ENCODE measurements around the gene OR1S1.

The OR1S1 gene

GRCh38 chr11:58254936-58255335 lies 42.4 kb downstream of the OR1S1 start:
- Mint-ChIP-seq H3K36me3 (ENCODE audit: low read depth) (no peaks in the 10 kb centered on the region), H3K4me1 (no peaks in the 10 kb centered on the region), H3K27ac (no peak overlapping the region), H3K27me3 (ENCODE audit: low read depth, poor library complexity) (peaks cover 4% of the 10 kb centered on the region), H3K9me3 (peaks cover 20% of the 10 kb centered on the region), H3K4me3 (no peak overlapping the region)
- DNase-seq = no peak
- TF ChIP-seq CTCF (IDR thresholded peaks at IDR 0.05) = no peak

- Mint-ChIP-seq H3K27me3 (ENCODE audit: low read depth, poor library complexity) (peaks cover 4% of the 10 kb centered on the region), H3K9me3 (peaks cover 10% of the 10 kb centered on the region), H3K36me3 (ENCODE audit: low read depth) (no peaks in the 10 kb centered on the region), H3K27ac (no peak overlapping the region), H3K4me1 (no peaks in the 10 kb centered on the region), H3K4me3 (no peak overlapping the region)
- DNase-seq = no peak
- TF ChIP-seq CTCF (IDR thresholded peaks at IDR 0.05) = no peak
Observed at GRCh38 chr11:58259983-58260382, 47.5 kb downstream of the OR1S1 start.
